Stimulated activated CD8-positive, alpha-beta memory T cell treated with anti-CD3 and anti-CD28 coated beads, Interleukin-12 subunit alpha, Interleukin-12 subunit beta, amount 100 ng/mL, for 4 hours (primary cell): Measurements from ENCODE around the gene PRRX2.
"Not testable (repeated sequence)": the region's sequence is repeated elsewhere in the genome, so short reads cannot be mapped to it uniquely, and the experiment has no call there.

Source experiments
- DNase-seq: peaks from one replicate; pipeline ENCODE4 v3.0.0-alpha.2; 2020; ENCODE audit warnings: low read depth

PRRX2 gene

GRCh38 chr9:129735546-129735945 lies 70.1 kb downstream of the PRRX2 start:
- no peak for DNase-seq

- DNase-seq = no peak
These were observed 70.9 kb downstream of the PRRX2 start for GRCh38 chr9:129736334-129736733.

GRCh38 chr9:129737479-129738274 lies 72.2 kb downstream of the PRRX2 start:
- peak; percentile 69 for DNase-seq

GRCh38 chr9:129739432-129739831 lies 74.0 kb downstream of the PRRX2 start:
- DNase-seq = no peak

GRCh38 chr9:129740174-129740573 lies 74.7 kb downstream of the PRRX2 start:
- DNase-seq = no peak

- DNase-seq = no peak
These were observed 75.4 kb downstream of the PRRX2 start for GRCh38 chr9:129740666-129741464.

- DNase-seq = no peak
These were observed 79.8 kb downstream of the PRRX2 start for GRCh38 chr9:129745200-129745599.

GRCh38 chr9:129746092-129746777 lies 80.8 kb downstream of the PRRX2 start:
- DNase-seq = no peak

- no peak for DNase-seq
These were observed 82.8 kb downstream of the PRRX2 start for GRCh38 chr9:129748249-129748648.

GRCh38 chr9:129749052-129749451 lies 83.6 kb downstream of the PRRX2 start:
- DNase-seq = not testable (repeated sequence)

GRCh38 chr9:129749575-129749974 lies 84.1 kb downstream of the PRRX2 start:
- no peak for DNase-seq

- no peak for DNase-seq
These were observed 84.7 kb downstream of the PRRX2 start for GRCh38 chr9:129750013-129750638.

GRCh38 chr9:129751841-129752801 lies 86.7 kb downstream of the PRRX2 start:
- DNase-seq = no peak

- peak; percentile 36 for DNase-seq
These were observed 87.7 kb downstream of the PRRX2 start, which contains the start of gene PTGES for GRCh38 chr9:129752900-129753729. Gene PTGES (minus strand): TSS chr9:129753042. CDS start chr9:129753012, 30 bp downstream.

- DNase-seq = no peak
These were observed 89.7 kb downstream of the PRRX2 start for GRCh38 chr9:129755151-129755550.

- DNase-seq = no peak
These were observed 90.7 kb downstream of the PRRX2 start for GRCh38 chr9:129756191-129756590.

GRCh38 chr9:129757045-129757444 lies 91.6 kb downstream of the PRRX2 start:
- DNase-seq = no peak

GRCh38 chr9:129759319-129759718 lies 93.9 kb downstream of the PRRX2 start:
- no peak for DNase-seq

- no peak for DNase-seq
These were observed 94.5 kb downstream of the PRRX2 start for GRCh38 chr9:129759804-129760502.
